Stimulated activated CD8-positive, alpha-beta memory T cell treated with anti-CD3 and anti-CD28 coated beads, Interleukin-4, amount 100 ng/mL, for 48 hours (primary cell): ENCODE results near the gene TMEM14C.

Experiments
- DNase-seq: peaks from one replicate; pipeline ENCODE4 v3.0.0-alpha.2; 2020

The TMEM14C gene

DNA sequence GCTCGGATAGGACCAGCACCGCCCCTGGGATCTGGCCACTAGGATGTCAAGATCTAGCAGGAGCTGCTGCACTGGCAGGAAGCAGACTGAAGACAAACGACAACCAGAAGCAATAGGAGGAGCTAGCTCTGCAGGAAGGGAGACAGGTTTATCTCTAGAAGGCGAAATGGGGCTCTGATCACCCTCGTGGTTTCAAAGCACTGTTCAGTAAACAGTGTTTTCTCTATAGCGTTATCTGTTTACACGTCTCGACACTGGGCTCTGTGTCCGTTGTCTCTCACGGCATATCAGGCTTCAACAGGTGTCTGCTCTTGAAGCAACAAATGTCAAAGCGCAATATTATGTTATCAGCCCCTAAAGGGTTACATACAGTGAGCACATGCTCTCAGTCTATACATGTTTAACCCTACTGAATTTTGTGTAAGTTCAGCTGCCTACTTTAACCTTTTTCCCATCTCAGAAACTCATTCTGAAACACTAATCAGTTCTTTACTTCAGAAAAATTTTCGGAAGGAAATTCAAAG is 48.6 kb downstream of the TMEM14C start:
- DNase-seq = no peak

DNA sequence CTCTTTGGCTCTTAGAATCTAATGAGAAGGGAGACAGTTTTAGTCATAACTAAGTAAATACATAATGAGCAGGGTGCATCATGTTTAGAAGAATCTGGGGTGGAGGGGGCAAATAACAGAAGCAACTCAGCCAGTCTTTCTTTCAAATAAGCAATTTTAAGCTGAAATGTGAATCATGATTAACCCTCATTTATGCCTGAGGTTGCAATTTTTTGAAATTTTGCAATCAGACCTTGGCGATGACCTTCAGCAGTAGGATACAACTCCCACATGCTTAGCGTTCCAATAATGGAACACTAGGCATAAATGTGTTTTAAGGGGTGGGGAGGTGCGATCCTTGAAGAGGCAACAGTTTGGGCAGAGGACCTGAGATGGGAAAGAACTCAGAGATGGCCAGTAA is 55.4 kb downstream of the TMEM14C start:
- no peak for DNase-seq

DNA sequence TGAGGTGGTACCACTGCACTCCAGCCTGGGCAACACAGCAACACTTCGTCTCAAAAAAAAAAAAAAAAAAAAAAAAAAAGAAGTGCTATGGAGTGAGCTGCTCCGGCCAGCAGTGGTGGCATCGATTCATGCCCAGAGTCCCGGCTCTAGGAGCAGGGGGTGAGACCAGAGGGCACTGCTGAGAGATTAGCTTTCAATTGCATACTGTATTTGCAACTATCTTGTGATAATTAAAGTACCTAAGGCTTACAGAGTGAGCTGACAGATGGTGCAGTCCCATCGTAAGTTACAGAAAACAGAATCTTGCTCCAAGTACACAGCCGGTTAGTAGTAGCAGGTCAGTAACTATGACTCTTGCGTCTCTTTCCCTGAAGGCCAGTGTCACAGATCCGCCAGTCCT is 56.2 kb downstream of the TMEM14C start:
- DNase-seq = no peak
